AG04449 (cell line): Measurements from ENCODE around the gene TMEM181.
A peak's percentile ranks its signal among the peaks of the same experiment; 100 is the strongest.
"Not testable (repeated sequence)": the region's sequence is repeated elsewhere in the genome, so short reads cannot be mapped to it uniquely, and the experiment has no call there.

Experiments used
- CTCF ChIA-PET: fragments of 350-600 bp; formaldehyde crosslinking; extraction: SDS; loops from one replicate; lab custom pipeline; 2021; ENCODE audit warnings: antibody characterized with exemption; lab: Yijun Ruan, JAX
- POLR2A ChIA-PET: fragments of 400-600, 350-600 bp; formaldehyde crosslinking; extraction: SDS; loops from one replicate; lab custom pipeline; 2020; ENCODE audit warnings: antibody characterized with exemption, inconsistent platforms; lab: Yijun Ruan, JAX
- DNase-seq: peaks from one replicate; pipeline ENCODE4 v3.0.0-alpha.2; 2010; ENCODE audit warnings: low read depth, low spot score
- H3K4me3 ChIP-seq: 2 replicates; pipeline ENCODE4 v1.5.1; 2011; ENCODE audit warnings: low read depth, mild to moderate bottlenecking, control low read depth, low read length
- CTCF ChIP-seq: IDR thresholded peaks from one replicate; pipeline ENCODE4 v1.5.1; 2011; ENCODE audit warnings: mild to moderate bottlenecking, moderate library complexity, low read length, control low read depth, inconsistent platforms; ENCODE audit not compliant: insufficient read depth; ENCODE audit errors: missing control alignments

Gene TMEM181

GRCh38 chr6:158666628-158667359 lies 106.9 kb downstream of the TMEM181 start:
- no peak for TF ChIP-seq CTCF
- ChIA-PET CTCF (interaction anchor here (0.8 to 2.5 kb wide), 6 partner anchors 11 to 446 kb away, joined by 3 to 12 read pairs (median 4); no protein-coding TSS in a partner anchor), POLR2A (no interaction called here)
- DNase-seq = peak; percentile 73
- H3K4me3 ChIP-seq = no peak overlapping the region

- ChIA-PET POLR2A (no interaction called here), CTCF (interaction anchor here (0.8 to 2.5 kb wide), 7 partner anchors 12 to 447 kb away, joined by 3 to 12 read pairs (median 3); partner anchors contain the start of gene SYTL3)
- no peak overlapping the region for H3K4me3 ChIP-seq
- no peak for TF ChIP-seq CTCF
- DNase-seq = no peak
These were observed 107.6 kb downstream of the TMEM181 start for GRCh38 chr6:158667360-158667981.

- no peak for TF ChIP-seq CTCF
- no peak overlapping the region for H3K4me3 ChIP-seq
- CTCF ChIA-PET = interaction anchor here (1.0 to 5.3 kb wide), 5 partner anchors 9 to 454 kb away, joined by 3 to 32 read pairs (median 4); partner anchors contain the start of gene SYTL3
- no peak for DNase-seq
- POLR2A ChIA-PET = no interaction called here
These were observed 108.8 kb downstream of the TMEM181 start for GRCh38 chr6:158668707-158669103.

GRCh38 chr6:158669145-158670035 lies 109.5 kb downstream of the TMEM181 start:
- POLR2A ChIA-PET = no interaction called here
- CTCF ChIA-PET = interaction anchor here (1.0 to 5.3 kb wide), 4 partner anchors 9 to 455 kb away, joined by 3 to 32 read pairs (median 5); no protein-coding TSS in a partner anchor
- TF ChIP-seq CTCF = no peak
- DNase-seq = no peak
- no peak overlapping the region for H3K4me3 ChIP-seq

- DNase-seq, H3K4me3 ChIP-seq, POLR2A ChIA-PET: not testable (repeated sequence)
- CTCF ChIA-PET = interaction anchor here (1.1 to 5.3 kb wide), 3 partner anchors 12 to 451 kb away, joined by 4 to 32 read pairs (median 4); no protein-coding TSS in a partner anchor
These were observed 112.2 kb downstream of the TMEM181 start for GRCh38 chr6:158672119-158672518.

- ChIA-PET POLR2A (no interaction called here), CTCF (interaction anchor here (1.1 to 5.3 kb wide), 5 partner anchors 9 to 459 kb away, joined by 3 to 32 read pairs (median 4); no protein-coding TSS in a partner anchor)
- no peak for DNase-seq
- TF ChIP-seq CTCF = no peak
- H3K4me3 ChIP-seq = no peak overlapping the region
These were observed 112.8 kb downstream of the TMEM181 start for GRCh38 chr6:158672726-158673125.
